ENCODE measurements around the gene MOCS3.

The MOCS3 gene

GRCh38 chr20:51012357-51012756, 53.7 kb downstream of the MOCS3 start:
- no peak for DNase-seq
